ENCODE measurements around the gene DDX31. TPM values are rescaled to one million over a fixed set of nuclear protein-coding genes. Genes with fewer than 3 reads are reported as not detected.

Gene DDX31
- total RNA-seq, 1 experiment from 2014 or later, result 19.2 TPM

DNA sequence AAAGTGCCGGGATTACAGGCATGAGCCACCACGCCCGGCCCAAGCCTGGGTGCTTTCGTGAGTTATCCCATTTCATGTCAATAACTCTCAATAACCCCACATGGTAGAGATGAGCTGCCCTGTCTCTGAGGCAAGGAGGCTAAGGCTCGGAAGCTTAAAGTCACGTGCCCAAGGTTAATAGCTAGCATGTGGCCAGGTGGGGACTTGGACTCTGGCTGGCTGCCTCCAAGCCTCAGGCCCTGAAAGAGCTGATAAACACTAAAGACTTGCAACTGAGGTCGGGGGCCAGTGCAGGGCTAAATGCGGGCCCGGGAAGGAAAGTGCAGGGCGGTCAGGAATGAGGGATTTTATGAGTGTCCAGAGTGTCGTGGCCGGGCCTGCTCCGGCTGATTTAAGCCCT, 118.2 kb downstream of the DDX31 start:
- POLR2A ChIA-PET (ENCODE audit: unreplicated experiment), result no interaction called here
- no peaks in the 10 kb centered on the region for H3K9me2 ChIP-seq (ENCODE audit: insufficient read depth)
- peaks cover 93% of the 10 kb centered on the region for H3K27me3 ChIP-seq (ENCODE audit: insufficient read depth, low read depth)
- no peaks in the 10 kb centered on the region for H3K36me3 ChIP-seq (ENCODE audit: low read depth)
- CTCF ChIA-PET, result interaction anchor here (0.7 kb wide), 1 partner anchor 292 kb away, joined by 4 read pairs; no protein-coding TSS in a partner anchor
- 0 out of 2 replicates have a peak, but pooled peaks cover 5% of the 10 kb centered on the region for H3K4me1 ChIP-seq (replicated peaks; ENCODE audit: insufficient read depth)
- TF ChIP-seq, protein P1, sequence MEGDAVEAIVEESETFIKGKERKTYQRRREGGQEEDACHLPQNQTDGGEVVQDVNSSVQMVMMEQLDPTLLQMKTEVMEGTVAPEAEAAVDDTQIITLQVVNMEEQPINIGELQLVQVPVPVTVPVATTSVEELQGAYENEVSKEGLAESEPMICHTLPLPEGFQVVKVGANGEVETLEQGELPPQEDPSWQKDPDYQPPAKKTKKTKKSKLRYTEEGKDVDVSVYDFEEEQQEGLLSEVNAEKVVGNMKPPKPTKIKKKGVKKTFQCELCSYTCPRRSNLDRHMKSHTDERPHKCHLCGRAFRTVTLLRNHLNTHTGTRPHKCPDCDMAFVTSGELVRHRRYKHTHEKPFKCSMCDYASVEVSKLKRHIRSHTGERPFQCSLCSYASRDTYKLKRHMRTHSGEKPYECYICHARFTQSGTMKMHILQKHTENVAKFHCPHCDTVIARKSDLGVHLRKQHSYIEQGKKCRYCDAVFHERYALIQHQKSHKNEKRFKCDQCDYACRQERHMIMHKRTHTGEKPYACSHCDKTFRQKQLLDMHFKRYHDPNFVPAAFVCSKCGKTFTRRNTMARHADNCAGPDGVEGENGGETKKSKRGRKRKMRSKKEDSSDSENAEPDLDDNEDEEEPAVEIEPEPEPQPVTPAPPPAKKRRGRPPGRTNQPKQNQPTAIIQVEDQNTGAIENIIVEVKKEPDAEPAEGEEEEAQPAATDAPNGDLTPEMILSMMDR (conservative IDR thresholded peaks at IDR 0.05), result no peak
- no peak for TF ChIP-seq EZH2 (IDR thresholded peaks at IDR 0.05; ENCODE audit: low read depth)
- H4K20me1 ChIP-seq (ENCODE audit: insufficient read depth), result no peaks in the 10 kb centered on the region
- H3K27ac ChIP-seq, result no peak overlapping the region
- intact Hi-C loops (cut with micrococcal nuclease; ENCODE audit: unreplicated experiment), result no loop called here
- no peak for DNase-seq
- no peaks in the 10 kb centered on the region for H3K9me3 ChIP-seq (ENCODE audit: insufficient read depth, low read depth)
- no peaks in the 10 kb centered on the region for H3K79me2 ChIP-seq (ENCODE audit: low read depth)
- no peak overlapping the region for H2AFZ ChIP-seq
- H3K4me2 ChIP-seq, result no peak overlapping the region
- BruUV-seq (replicated peaks), result no TSS peak
- no peaks in the 10 kb centered on the region for H3F3A ChIP-seq (ENCODE audit: insufficient read depth, low read depth)
- no peak overlapping the region for H3K4me3 ChIP-seq

DNA sequence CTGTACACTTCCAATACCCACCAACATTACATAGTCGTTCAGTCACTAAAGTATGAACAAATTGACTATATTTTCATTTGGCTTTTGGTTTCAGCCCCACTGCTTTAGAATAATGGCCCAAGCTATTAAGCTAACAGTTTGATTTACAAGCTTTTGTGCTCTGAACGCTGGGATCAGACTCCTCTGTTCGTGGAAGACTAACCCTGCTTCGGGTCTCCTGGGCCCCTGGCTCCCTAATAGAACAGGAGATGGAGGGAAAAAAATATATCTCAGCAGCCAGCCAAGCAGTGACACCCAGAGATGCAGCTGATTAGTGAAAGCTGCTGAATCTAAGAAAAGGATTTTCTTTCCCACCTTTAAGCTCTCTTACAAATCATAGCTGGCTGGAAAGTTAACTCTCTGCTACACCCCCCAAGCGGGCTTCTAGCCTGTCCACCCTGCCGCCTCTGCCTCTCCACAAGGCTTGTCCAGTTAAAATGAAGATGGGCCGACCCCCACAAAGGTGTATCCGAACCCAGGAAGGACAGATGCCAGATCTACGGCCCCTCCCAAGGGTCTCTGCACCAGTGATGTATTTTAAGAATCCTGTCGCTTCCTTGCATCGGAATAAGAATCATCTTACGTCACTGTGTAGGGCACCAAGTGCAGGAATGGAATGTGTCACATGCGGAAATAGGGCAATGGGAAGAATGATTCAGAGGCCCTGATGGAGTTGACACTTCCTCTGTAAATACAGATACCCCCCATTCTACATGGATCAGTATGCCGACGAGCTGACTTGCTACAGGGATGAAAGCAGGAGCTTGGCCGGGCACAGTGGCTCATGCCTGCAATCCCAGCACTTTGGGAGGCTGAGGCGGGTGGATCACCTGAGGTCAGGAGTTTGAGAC, 120.8 kb downstream of the DDX31 start:
- no peak overlapping the region for H3K27ac ChIP-seq
- no peak overlapping the region for H2AFZ ChIP-seq
- H3K36me3 ChIP-seq (ENCODE audit: low read depth), result no peaks in the 10 kb centered on the region
- no TSS peak for BruUV-seq (replicated peaks)
- intact Hi-C loops (cut with micrococcal nuclease; ENCODE audit: unreplicated experiment), result no loop called here
- POLR2A ChIA-PET (ENCODE audit: unreplicated experiment), result no interaction called here
- no peak overlapping the region for H3K4me3 ChIP-seq
- no peaks in the 10 kb centered on the region for H3K79me2 ChIP-seq (ENCODE audit: low read depth)
- peak in 1 of 2 experiments; percentile 72 for DNase-seq
- no peaks in the 10 kb centered on the region for H4K20me1 ChIP-seq (ENCODE audit: insufficient read depth)
- no peaks in the 10 kb centered on the region for H3K9me2 ChIP-seq (ENCODE audit: insufficient read depth)
- CTCF ChIA-PET, result no interaction called here
- no peaks in the 10 kb centered on the region for H3K9me3 ChIP-seq (ENCODE audit: insufficient read depth, low read depth)
- peaks cover 91% of the 10 kb centered on the region for H3K27me3 ChIP-seq (ENCODE audit: insufficient read depth, low read depth)
- H3K4me2 ChIP-seq, result no peak overlapping the region
- 0 out of 2 replicates have a peak, but pooled peaks cover 5% of the 10 kb centered on the region for H3K4me1 ChIP-seq (replicated peaks; ENCODE audit: insufficient read depth)
- H3F3A ChIP-seq (ENCODE audit: insufficient read depth, low read depth), result no peaks in the 10 kb centered on the region
- TF ChIP-seq EZH2 (IDR thresholded peaks at IDR 0.05; ENCODE audit: low read depth), result no peak
- TF ChIP-seq, protein P1 (conservative IDR thresholded peaks at IDR 0.05), result no peak

DNA sequence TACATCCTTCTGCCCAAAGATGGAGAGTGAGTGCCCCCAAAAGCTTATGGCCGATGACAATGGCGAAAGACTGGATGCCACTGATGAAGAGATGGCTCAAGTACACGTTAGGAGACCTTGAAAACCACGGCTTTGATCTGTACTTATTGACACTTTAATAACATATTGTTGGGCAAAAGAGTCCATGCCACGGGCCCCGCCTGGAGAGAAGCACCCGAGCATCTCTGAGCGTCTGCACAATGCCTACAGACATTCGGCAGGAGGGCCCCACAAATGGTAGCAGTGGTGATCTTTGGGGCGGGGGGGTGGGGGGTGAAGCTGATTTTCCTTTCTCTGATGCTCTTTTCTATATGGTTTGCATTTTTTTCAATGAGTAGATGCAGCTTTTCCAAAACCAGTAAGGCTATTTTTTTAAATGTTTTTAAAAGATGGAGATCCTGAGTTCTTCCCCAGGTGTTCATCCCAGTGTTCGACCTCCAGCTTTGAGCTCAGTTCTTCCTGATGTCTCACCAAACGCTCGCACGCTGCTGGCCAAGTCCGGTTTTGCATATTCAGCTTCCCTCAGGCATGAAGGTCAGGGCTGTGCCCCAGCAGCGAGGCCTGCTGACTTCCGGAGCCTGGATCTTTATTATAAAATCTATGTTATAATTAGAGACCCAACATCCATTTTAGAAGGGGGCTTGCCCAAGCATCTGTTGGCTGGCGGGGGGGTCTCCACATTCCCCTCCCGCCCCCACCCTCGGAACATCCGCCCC, 121.6 kb downstream of the DDX31 start:
- no peaks in the 10 kb centered on the region for H3K9me3 ChIP-seq (ENCODE audit: insufficient read depth, low read depth)
- no peak for DNase-seq
- H3K4me1 ChIP-seq (replicated peaks; ENCODE audit: insufficient read depth), result 0 out of 2 replicates have a peak, but pooled peaks cover 5% of the 10 kb centered on the region
- CTCF ChIA-PET, result no interaction called here
- no peaks in the 10 kb centered on the region for H3K36me3 ChIP-seq (ENCODE audit: low read depth)
- H3K4me3 ChIP-seq, result no peak overlapping the region
- intact Hi-C loops (cut with micrococcal nuclease; ENCODE audit: unreplicated experiment), result no loop called here
- no peaks in the 10 kb centered on the region for H3K79me2 ChIP-seq (ENCODE audit: low read depth)
- BruUV-seq (replicated peaks), result no TSS peak
- no peaks in the 10 kb centered on the region for H3K9me2 ChIP-seq (ENCODE audit: insufficient read depth)
- peaks cover 91% of the 10 kb centered on the region for H3K27me3 ChIP-seq (ENCODE audit: insufficient read depth, low read depth)
- no peak for TF ChIP-seq EZH2 (IDR thresholded peaks at IDR 0.05; ENCODE audit: low read depth)
- TF ChIP-seq, protein P1 (conservative IDR thresholded peaks at IDR 0.05), result no peak
- H3F3A ChIP-seq (ENCODE audit: insufficient read depth, low read depth), result no peaks in the 10 kb centered on the region
- H3K4me2 ChIP-seq, result no peak overlapping the region
- H3K27ac ChIP-seq, result no peak overlapping the region
- POLR2A ChIA-PET (ENCODE audit: unreplicated experiment), result no interaction called here
- H2AFZ ChIP-seq, result no peak overlapping the region
- no peaks in the 10 kb centered on the region for H4K20me1 ChIP-seq (ENCODE audit: insufficient read depth)

Data from PC-9 (cell line).